Lower lobe of right lung (tissue), 2 donors: ENCODE measurements around the gene MANBA. TPM values are rescaled to one million over a fixed set of nuclear protein-coding genes. Genes with fewer than 3 reads are reported as not detected.
A peak's percentile ranks its signal among the peaks of the same experiment; 100 is the strongest.

ENCODE experiments used
- ATAC-seq, 2 donors: fragments of 200-7000 bp; cut with Tn5 transposase; one replicate each; pipeline ENCODE4 v1.9.1; 2020 to 2022; ENCODE audit warnings: mild to moderate bottlenecking in 2 of 2, moderate library complexity in 2 of 2
- DNase-seq: peaks from one replicate; pipeline ENCODE4 v3.0.0-alpha.2; 2020
- H3K27ac ChIP-seq: fragments of 200-600 bp; one replicate; pipeline ENCODE4 v1.8.0; 2022
- H3K27me3 ChIP-seq: fragments of 200-600 bp; one replicate; pipeline ENCODE4 v1.8.0; 2022; ENCODE audit warnings: low read depth
- H3K36me3 ChIP-seq: fragments of 200-600 bp; one replicate; pipeline ENCODE4 v1.8.0; 2022; ENCODE audit warnings: mild to moderate bottlenecking
- H3K4me1 ChIP-seq: fragments of 200-600 bp; one replicate; pipeline ENCODE4 v1.8.0; 2022
- H3K4me3 ChIP-seq: fragments of 200-600 bp; one replicate; pipeline ENCODE4 v1.8.0; 2022; ENCODE audit warnings: mild to moderate bottlenecking
- H3K9me3 ChIP-seq: fragments of 200-600 bp; one replicate; pipeline ENCODE4 v1.8.0; 2022
- intact Hi-C: fragments of 100-400 bp; cut with DNase I; formaldehyde crosslinking; loops from one replicate; pipeline ENCODE4 v1.11.0; 2022
- total RNA-seq: library from RNA; stranded (reverse); fragmentation: NEBNext Ultra II Directional; extraction: Animal tissue kit (Norgen Biotek cat#: 25700); gene quantifications from one replicate; pipeline ENCODE4 v1.2.1, GENCODE V29; 2021
- TF ChIP-seq, protein P1 (sequence below): fragments of 200-600 bp; IDR thresholded peaks from one replicate; pipeline ENCODE4 v1.8.0; 2022; ENCODE audit warnings: antibody characterized with exemption, mild to moderate bottlenecking
- donor health status: DM: no; HTN: yes; CAD: no; lungs with severe emphysema.

Gene MANBA
- total RNA-seq, 1 donor from 2014 or later: 68.2 TPM

DNA sequence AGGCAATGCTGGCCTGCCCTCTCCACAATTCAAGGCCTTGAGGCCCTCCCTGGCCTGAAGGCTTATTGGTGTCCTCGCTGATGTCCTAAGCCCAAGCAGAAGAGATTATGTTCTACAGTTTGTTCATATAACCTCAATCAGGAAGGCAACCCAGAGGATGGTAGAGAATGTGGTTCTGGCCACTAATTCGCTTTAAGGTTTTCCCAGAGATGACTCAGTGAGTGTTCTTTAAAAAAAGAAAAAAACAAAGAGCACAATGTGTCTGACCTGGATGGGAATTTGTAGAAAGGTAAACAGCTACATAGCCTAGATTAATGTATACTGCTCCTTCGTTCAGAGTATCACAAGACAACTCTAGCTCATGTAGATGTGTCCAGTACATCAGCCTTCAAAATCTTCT, 66.0 kb downstream of the MANBA start:
- H3K4me1 ChIP-seq: peaks cover 6% of the 10 kb centered on the region
- no peak for DNase-seq
- H3K4me3 ChIP-seq: no peak overlapping the region
- H3K27ac ChIP-seq: no peak overlapping the region
- ATAC-seq: no peak
- no peaks in the 10 kb centered on the region for H3K9me3 ChIP-seq
- peaks cover 9% of the 10 kb centered on the region for H3K36me3 ChIP-seq
- TF ChIP-seq, protein P1, sequence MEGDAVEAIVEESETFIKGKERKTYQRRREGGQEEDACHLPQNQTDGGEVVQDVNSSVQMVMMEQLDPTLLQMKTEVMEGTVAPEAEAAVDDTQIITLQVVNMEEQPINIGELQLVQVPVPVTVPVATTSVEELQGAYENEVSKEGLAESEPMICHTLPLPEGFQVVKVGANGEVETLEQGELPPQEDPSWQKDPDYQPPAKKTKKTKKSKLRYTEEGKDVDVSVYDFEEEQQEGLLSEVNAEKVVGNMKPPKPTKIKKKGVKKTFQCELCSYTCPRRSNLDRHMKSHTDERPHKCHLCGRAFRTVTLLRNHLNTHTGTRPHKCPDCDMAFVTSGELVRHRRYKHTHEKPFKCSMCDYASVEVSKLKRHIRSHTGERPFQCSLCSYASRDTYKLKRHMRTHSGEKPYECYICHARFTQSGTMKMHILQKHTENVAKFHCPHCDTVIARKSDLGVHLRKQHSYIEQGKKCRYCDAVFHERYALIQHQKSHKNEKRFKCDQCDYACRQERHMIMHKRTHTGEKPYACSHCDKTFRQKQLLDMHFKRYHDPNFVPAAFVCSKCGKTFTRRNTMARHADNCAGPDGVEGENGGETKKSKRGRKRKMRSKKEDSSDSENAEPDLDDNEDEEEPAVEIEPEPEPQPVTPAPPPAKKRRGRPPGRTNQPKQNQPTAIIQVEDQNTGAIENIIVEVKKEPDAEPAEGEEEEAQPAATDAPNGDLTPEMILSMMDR: no peak
- intact Hi-C loops: no loop called here
- H3K27me3 ChIP-seq: no peaks in the 10 kb centered on the region

DNA sequence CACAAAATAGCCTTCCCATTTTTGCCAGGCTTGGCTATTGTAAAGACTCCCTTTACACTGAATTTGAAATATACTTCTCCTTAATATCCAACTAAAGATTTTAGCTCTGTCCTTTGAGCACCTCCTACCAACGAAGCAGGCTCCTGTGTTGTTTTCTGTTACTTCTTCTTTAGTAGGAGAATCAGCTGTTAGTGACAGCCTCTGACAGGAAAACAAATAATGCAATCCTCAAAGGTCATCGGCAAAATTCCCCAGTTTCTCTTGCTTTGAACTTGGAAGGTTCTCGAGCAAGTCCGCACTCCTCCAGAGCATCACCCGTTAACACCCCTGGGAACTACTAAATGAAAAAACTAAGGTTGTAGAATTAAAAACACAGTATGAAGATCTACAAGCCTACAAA, 66.9 kb downstream of the MANBA start:
- H3K4me3 ChIP-seq: no peak overlapping the region
- ATAC-seq (no peak), DNase-seq (no peak)
- TF ChIP-seq, protein P1: no peak
- no peak overlapping the region for H3K27ac ChIP-seq
- H3K27me3 ChIP-seq: no peaks in the 10 kb centered on the region
- peaks cover 6% of the 10 kb centered on the region for H3K4me1 ChIP-seq
- peaks cover 18% of the 10 kb centered on the region for H3K36me3 ChIP-seq
- H3K9me3 ChIP-seq: no peaks in the 10 kb centered on the region
- intact Hi-C loops: no loop called here

DNA sequence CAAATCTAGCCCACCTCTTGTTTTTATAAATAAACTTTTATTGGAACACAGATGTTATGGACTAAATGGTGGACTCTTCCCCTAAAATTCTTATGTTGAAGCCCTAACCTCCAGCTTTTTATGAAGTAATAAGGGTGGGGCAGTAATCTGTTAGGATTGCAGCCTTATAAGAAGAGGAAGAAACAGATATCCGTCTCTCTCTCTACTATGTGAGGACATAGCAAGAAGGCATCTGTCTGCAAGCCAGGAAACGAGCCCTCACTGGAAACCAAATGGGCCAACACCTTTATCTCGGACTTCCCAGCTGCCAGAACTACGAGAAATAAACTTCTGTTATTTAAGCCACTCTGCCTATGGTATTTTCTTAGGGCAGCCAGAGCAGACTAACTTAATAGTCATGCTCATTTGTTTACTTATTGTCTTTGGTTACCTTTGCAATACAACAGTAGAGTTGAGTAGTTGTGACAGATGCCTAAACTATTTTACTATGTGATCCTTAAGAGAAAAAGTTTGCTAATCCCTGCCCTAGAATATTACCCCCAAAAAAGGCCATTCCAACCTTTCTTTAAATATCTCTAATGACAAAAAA, 67.4 kb downstream of the MANBA start:
- H3K27me3 ChIP-seq: no peaks in the 10 kb centered on the region
- DNase-seq: no peak
- no peaks in the 10 kb centered on the region for H3K9me3 ChIP-seq
- no peak overlapping the region for H3K4me3 ChIP-seq
- no peak overlapping the region for H3K27ac ChIP-seq
- intact Hi-C loops: no loop called here
- ATAC-seq: peak; percentile 35 to 68
- TF ChIP-seq, protein P1: no peak
- peaks cover 20% of the 10 kb centered on the region for H3K36me3 ChIP-seq
- peaks cover 6% of the 10 kb centered on the region for H3K4me1 ChIP-seq

DNA sequence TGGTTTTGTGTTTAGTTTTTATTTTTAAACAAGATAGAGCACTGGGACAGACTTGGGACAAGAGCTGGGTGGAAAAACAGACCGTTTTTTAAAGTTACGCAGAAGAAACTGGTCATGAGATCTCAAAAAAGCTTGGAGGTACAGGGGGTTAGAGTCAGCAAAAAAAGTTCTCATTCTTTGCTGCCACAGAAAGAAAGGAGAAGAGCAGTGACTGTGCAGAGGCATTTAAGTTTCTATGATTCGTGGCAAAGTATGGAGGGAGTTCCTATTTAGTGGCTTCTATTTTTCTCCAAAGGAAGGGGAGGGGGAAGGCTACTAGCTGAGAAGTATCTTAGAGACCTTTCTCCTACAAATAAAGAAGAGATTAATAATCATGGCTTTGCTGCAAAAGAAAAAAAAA, 68.3 kb downstream of the MANBA start:
- H3K4me3 ChIP-seq: no peak overlapping the region
- intact Hi-C loops: no loop called here
- ATAC-seq (no peak), DNase-seq (no peak)
- no peaks in the 10 kb centered on the region for H3K9me3 ChIP-seq
- peak overlapping the region; percentile 42 for H3K27ac ChIP-seq
- H3K36me3 ChIP-seq: peaks cover 20% of the 10 kb centered on the region
- TF ChIP-seq, protein P1: no peak
- no peaks in the 10 kb centered on the region for H3K27me3 ChIP-seq
- H3K4me1 ChIP-seq: peaks cover 6% of the 10 kb centered on the region

DNA sequence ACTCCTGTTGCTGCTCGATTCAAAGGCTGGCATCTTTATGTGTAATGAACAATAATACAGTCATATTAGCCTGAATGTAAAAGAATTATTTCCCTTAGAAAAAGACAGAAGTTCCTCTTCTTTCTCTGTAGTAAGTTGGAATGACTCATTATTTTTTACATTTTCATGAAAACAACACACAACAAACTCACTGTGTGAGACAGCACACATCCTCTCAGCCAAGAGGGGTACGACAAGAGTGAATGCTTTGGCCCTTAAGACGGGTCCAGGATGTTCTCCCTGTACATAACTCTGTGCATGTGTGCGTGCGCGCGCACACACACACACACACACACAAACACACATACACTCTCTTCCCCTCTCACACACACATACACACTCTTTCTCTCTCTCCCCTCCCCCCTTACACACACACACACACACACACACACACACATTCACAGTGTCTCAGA, 72.8 kb downstream of the MANBA start:
- no peaks in the 10 kb centered on the region for H3K27me3 ChIP-seq
- intact Hi-C loops: no loop called here
- ATAC-seq: no peak
- no peaks in the 10 kb centered on the region for H3K9me3 ChIP-seq
- no peak for DNase-seq
- peaks cover 20% of the 10 kb centered on the region for H3K36me3 ChIP-seq
- no peak overlapping the region for H3K27ac ChIP-seq
- no peak overlapping the region for H3K4me3 ChIP-seq
- TF ChIP-seq, protein P1: no peak
- peaks cover 5% of the 10 kb centered on the region for H3K4me1 ChIP-seq
